Activated T-helper 1 cell treated with anti-CD3 and anti-CD28 coated beads, Interleukin-12 subunit alpha, Interleukin-12 subunit beta, Interleukin-2, Interleukin-4 antibody, amounts not matched to agents 30 ng/mL and 10 ng/mL and 1 ng/mL, durations not matched to agents 14 hours and 24 hours and 36 hours (primary cell): Measurements from ENCODE around the gene NR2F2. TPM values are rescaled to one million over a fixed set of nuclear protein-coding genes. Genes with fewer than 3 reads are reported as not detected.

Experiments
- DNase-seq: peaks from one replicate; pipeline ENCODE4 v3.0.0; 2021; ENCODE audit warnings: low spot score
- H3K27ac Mint-ChIP-seq: one replicate; pipeline ENCODE4 v1.8.0; 2021; ENCODE audit warnings: mild to moderate bottlenecking, mixed read lengths
- H3K27me3 Mint-ChIP-seq: one replicate; pipeline ENCODE4 v1.8.0; 2022; ENCODE audit warnings: mild to moderate bottlenecking, moderate library complexity, mixed read lengths; ENCODE audit not compliant: insufficient read depth
- H3K36me3 Mint-ChIP-seq: one replicate; pipeline ENCODE4 v1.8.0; 2021; ENCODE audit warnings: low read depth, mixed read lengths
- H3K4me1 Mint-ChIP-seq: one replicate; pipeline ENCODE4 v1.8.0; 2021; ENCODE audit warnings: low read depth, mixed read lengths
- H3K4me3 Mint-ChIP-seq: one replicate; pipeline ENCODE4 v1.8.0; 2021; ENCODE audit warnings: mild to moderate bottlenecking, moderate library complexity, mixed read lengths
- H3K9me3 Mint-ChIP-seq: one replicate; pipeline ENCODE4 v1.8.0; 2021; ENCODE audit warnings: mixed read lengths
- intact Hi-C: fragments of 100-400 bp; cut with micrococcal nuclease; formaldehyde crosslinking; loops from one replicate; pipeline ENCODE4 v1.15.1; 2024
- total RNA-seq: library from RNA; stranded (reverse); gene quantifications from 2 replicates; pipeline ENCODE4 v1.2.3, GENCODE V29; 2022

NR2F2 gene
- total RNA-seq, 1 donor from 2014 or later, result not detected

DNA sequence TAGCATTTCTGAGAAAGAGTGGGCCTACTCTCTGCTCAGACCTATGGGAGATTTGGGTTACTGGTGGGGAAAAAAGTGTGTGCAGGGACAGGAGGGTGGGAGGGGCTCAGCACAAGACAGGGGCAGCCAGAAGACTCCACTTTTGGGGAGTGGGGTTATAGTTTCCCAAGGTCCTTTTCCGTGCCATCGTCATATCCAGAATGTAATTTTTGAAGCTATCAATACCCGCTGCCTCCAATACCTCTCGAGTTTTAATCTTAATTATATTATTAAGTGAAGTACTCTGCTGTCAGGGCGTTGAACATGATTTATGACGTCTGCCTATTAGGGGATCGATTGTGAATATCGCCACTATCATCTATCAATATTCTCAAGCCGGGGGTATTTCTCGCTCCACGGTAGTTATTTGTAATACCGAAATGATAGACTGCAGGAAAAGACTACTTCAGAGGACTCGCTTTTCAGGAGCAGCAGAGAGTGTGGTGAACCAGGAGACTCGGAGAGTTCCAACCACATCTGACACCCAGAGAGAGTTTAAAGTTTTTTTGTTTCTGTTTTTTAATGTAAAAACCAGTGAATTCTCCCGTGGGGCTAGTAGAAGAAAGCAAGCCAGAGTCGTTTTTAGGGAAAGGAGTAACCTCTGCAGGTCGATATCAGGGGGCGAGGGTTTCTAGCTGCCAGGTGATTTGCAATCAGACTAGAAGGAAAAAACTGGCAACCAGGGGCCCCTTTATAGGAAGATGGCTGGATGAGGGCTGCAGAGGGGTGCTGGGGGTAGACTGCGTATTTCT is 20.6 kb downstream of the NR2F2 start:
- H3K27me3 Mint-ChIP-seq, result peaks cover 73% of the 10 kb centered on the region
- H3K4me3 Mint-ChIP-seq, result no peak overlapping the region
- no peak overlapping the region for H3K27ac Mint-ChIP-seq
- DNase-seq, result no peak
- intact Hi-C loops, result loop anchor here (10.0 kb wide), 2 partner anchors 296 to 544 kb away; no protein-coding TSS in a partner anchor
- no peaks in the 10 kb centered on the region for H3K9me3 Mint-ChIP-seq
- H3K36me3 Mint-ChIP-seq, result peaks cover 6% of the 10 kb centered on the region
- H3K4me1 Mint-ChIP-seq, result peaks cover 4% of the 10 kb centered on the region

- Mint-ChIP-seq H3K27me3 (peaks cover 74% of the 10 kb centered on the region), H3K36me3 (peaks cover 6% of the 10 kb centered on the region), H3K4me1 (peaks cover 12% of the 10 kb centered on the region), H3K4me3 (no peak overlapping the region), H3K9me3 (no peaks in the 10 kb centered on the region), H3K27ac (no peak overlapping the region)
- intact Hi-C loops, result loop anchor here (10.0 kb wide), 2 partner anchors 297 to 543 kb away; no protein-coding TSS in a partner anchor
- DNase-seq, result no peak
Observed at GRCh38 chr15:96351761-96352603, 21.5 kb downstream of the NR2F2 start.

DNA sequence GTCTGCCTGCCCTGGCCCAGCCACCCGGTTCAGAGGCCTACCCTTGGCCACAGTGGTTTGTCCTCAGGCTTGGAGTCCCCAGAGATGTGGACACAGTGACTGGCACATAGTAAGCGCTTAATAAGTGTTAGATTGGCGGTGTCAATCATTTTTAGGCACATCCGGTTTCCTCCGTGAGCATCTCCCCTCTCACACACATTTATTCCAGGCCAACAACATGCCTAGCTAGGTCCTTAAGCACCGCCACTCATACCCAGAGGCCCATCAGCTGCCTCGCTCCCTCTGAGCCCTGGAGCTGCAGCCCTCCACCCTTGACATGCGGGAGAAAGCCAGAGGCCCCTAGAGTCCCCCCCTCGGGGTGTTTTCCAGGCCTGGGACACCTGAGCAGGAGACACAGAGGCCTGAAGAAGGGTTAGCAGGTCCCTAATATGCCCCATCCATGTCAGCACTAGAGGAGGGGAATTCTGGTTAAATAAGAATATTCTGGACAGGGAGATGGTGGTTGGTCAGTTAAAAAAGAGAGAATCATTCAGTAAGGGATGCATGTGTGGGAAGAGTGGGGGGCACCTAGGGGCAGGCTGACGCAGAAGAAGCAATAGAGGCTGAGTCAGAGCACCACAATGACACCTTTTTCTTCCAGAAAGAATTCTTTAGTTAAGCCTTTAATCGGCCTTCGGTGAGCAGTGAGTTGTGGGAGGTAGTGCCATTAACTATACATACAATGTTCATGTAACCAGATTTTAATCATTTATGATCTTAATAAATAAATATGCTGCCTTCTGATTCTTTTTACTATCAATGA is 22.3 kb downstream of the NR2F2 start:
- Mint-ChIP-seq H3K4me3 (no peak overlapping the region), H3K9me3 (no peaks in the 10 kb centered on the region), H3K27me3 (peaks cover 71% of the 10 kb centered on the region), H3K4me1 (peaks cover 20% of the 10 kb centered on the region), H3K27ac (peak overlapping the region; percentile 42), H3K36me3 (peaks cover 6% of the 10 kb centered on the region)
- intact Hi-C loops, result loop anchor here (10.0 kb wide), 2 partner anchors 298 to 542 kb away; no protein-coding TSS in a partner anchor
- no peak for DNase-seq

DNA sequence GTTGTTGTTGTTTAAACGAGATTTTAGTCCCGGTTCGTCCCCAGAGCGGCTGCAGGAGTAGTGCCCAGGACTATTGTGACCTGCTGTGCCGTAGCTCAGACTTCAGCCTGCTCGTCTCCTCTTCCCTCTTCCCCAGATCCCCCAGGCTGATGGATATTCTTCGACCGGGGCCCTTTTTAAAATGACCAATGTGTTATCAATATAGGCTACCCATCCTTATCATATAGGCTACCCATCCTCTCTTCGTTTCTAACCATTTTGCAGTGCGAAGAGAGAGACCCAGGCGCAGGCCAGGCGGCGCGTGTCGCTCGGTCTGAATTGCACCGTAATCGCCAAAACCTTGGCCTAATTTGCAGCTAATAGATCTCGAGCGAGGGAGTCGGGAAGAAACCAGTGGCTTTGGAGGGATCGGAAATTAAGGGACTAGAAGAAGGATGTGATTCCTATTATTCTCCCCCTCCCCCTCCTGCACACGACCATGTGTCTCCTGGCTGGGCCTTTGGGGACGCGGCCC is 23.0 kb downstream of the NR2F2 start:
- Mint-ChIP-seq H3K4me1 (peaks cover 20% of the 10 kb centered on the region), H3K36me3 (peaks cover 6% of the 10 kb centered on the region), H3K4me3 (no peak overlapping the region), H3K9me3 (peaks cover 4% of the 10 kb centered on the region), H3K27ac (peak overlapping the region; percentile 42), H3K27me3 (peaks cover 71% of the 10 kb centered on the region)
- intact Hi-C loops, result loop anchor here (10.0 kb wide), 2 partner anchors 299 to 541 kb away; no protein-coding TSS in a partner anchor
- DNase-seq, result no peak

GRCh38 chr15:96353930-96354730 is 23.6 kb downstream of the NR2F2 start:
- Mint-ChIP-seq H3K27me3 (peaks cover 71% of the 10 kb centered on the region), H3K36me3 (peaks cover 3% of the 10 kb centered on the region), H3K4me1 (peaks cover 16% of the 10 kb centered on the region), H3K27ac (no peak overlapping the region), H3K9me3 (peaks cover 6% of the 10 kb centered on the region), H3K4me3 (no peak overlapping the region)
- intact Hi-C loops, result loop anchor here (10.0 kb wide), 2 partner anchors 299 to 541 kb away; no protein-coding TSS in a partner anchor
- no peak for DNase-seq

GRCh38 chr15:96354731-96355567 is 24.4 kb downstream of the NR2F2 start:
- Mint-ChIP-seq H3K4me3 (no peak overlapping the region), H3K27ac (no peak overlapping the region), H3K36me3 (peaks cover 3% of the 10 kb centered on the region), H3K4me1 (peaks cover 16% of the 10 kb centered on the region), H3K9me3 (peaks cover 6% of the 10 kb centered on the region), H3K27me3 (peaks cover 69% of the 10 kb centered on the region)
- intact Hi-C loops, result loop anchor here (5.0 to 10.0 kb wide), 5 partner anchors 232 to 1773 kb away; no protein-coding TSS in a partner anchor
- no peak for DNase-seq

DNA sequence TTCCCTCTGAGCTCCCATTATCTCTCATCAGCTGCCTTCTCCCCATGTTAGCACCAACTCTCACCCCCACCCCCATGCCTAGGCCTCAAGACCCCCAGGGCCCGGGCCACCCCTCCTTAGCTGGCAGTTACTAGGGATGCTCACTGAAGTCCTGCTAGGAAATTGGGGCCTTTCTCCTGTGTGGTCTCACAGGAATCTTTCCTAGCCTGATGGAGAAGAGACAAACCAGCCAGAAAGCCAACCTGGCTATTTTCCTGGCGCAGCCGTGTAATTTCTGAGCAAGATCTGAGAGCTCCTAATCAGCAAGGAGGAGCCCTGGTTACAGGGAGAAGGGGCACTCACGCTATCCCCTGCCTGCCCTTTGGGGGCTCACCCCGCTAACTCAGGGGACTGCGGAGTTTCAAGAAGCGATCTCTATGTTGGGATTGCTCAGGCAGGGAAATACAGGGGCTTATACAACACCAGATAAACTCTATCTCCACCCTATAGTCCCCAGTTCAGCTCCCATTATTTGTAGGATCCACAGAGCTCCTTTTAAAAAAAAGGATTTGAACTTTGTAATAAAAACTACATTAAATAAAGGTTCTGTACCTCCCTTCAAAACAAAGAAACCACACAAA is 25.2 kb downstream of the NR2F2 start:
- DNase-seq, result no peak
- Mint-ChIP-seq H3K4me1 (peaks cover 16% of the 10 kb centered on the region), H3K36me3 (peaks cover 3% of the 10 kb centered on the region), H3K27ac (no peak overlapping the region), H3K27me3 (peaks cover 63% of the 10 kb centered on the region), H3K4me3 (no peak overlapping the region), H3K9me3 (peaks cover 6% of the 10 kb centered on the region)
- intact Hi-C loops, result loop anchor here (1.0 to 10.0 kb wide), 8 partner anchors 15 to 1773 kb away; partner anchors contain the start of gene NR2F2

DNA sequence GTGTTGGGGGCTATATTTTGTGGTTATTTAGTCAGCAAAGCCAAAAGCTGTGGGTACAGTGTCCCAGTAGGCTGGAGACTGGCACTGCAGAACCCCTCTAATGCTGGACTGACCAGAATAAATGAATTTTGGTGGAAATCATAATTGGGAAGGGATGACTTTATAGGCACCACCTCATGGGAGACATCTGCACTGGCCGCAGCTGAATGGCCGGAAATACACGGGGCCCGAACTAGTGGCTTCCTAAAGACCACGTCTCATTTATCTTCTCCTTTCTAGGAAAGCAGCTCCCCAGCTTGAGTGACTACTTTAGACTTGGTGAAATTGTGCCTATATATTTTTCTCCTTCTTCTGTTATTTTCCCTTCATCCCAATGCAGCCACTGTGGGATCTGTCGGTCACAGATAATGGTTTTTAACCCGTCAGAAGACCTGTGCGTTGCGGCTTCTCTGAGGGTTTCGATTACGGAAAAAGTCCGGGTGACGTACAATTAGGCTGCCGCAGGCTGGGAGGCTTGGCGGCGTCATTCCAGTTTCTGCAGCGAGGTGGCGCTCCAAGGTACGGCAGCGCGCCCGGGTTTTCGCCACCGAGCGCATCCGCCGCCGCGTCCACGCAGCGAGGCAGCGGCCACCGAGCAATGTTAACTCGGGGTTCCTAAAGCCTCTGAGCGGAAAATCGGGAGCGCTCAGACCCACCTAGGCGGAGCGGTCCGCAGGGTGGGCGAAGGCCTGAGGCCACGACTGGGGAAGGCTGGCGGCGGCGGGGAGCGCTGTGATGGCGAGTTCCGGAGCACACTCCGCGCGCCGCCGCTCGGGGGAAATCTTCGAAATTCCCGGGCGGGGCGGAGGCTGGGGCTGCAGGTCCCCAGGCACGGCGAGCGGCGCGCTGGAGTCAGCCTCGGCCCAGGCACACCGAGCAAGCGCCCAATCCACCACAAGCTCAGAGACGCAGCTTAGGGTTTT is 26.3 kb downstream of the NR2F2 start:
- Mint-ChIP-seq H3K27ac (peak overlapping the region; percentile 63), H3K4me3 (peak overlapping the region; percentile 83), H3K4me1 (peaks cover 16% of the 10 kb centered on the region), H3K36me3 (peaks cover 1% of the 10 kb centered on the region), H3K9me3 (peaks cover 6% of the 10 kb centered on the region), H3K27me3 (peaks cover 56% of the 10 kb centered on the region)
- peak; percentile 68 for DNase-seq
- intact Hi-C loops, result loop anchor here (1.0 to 10.0 kb wide), 8 partner anchors 16 to 1774 kb away; partner anchors contain the start of gene NR2F2

GRCh38 chr15:96358001-96358801 is 27.7 kb downstream of the NR2F2 start:
- Mint-ChIP-seq H3K9me3 (peaks cover 10% of the 10 kb centered on the region), H3K27me3 (peaks cover 58% of the 10 kb centered on the region), H3K4me1 (peaks cover 16% of the 10 kb centered on the region)

More at GRCh38 chr15:96358001-96358801, 27.7 kb downstream of the NR2F2 start:
- intact Hi-C loops, result loop anchor here (5.0 to 10.0 kb wide), 5 partner anchors 229 to 1776 kb away; no protein-coding TSS in a partner anchor
- Mint-ChIP-seq H3K27ac (peak overlapping the region; percentile 44), H3K36me3 (peaks cover 1% of the 10 kb centered on the region), H3K4me3 (peak overlapping the region; percentile 77)
- no peak for DNase-seq
